PC-3 (cell line): Measurements from ENCODE around the gene SCN4B.

Source experiments
- EZH2 ChIP-seq: fragments of 300-600 bp; sonication (generic); IDR thresholded peaks from one replicate; pipeline ENCODE4 v1.6.1; 2017; ENCODE audit warnings: antibody characterized with exemption, mild to moderate bottlenecking, low read length; ENCODE audit not compliant: unreplicated experiment
- EZH2phosphoT487 ChIP-seq: fragments of 300-600 bp; sonication (generic); IDR thresholded peaks from 2 replicates; pipeline ENCODE4 v1.6.1; 2018; ENCODE audit warnings: mild to moderate bottlenecking, antibody characterized with exemption, low read length, borderline replicate concordance
- TF ChIP-seq, protein P1 (sequence below): fragments of 300-600 bp; sonication (generic); conservative IDR thresholded peaks from 2 replicates; pipeline ENCODE4 v1.5.1; 2017; ENCODE audit warnings: antibody characterized with exemption, low read depth, mild to moderate bottlenecking, low read length

DNA sequence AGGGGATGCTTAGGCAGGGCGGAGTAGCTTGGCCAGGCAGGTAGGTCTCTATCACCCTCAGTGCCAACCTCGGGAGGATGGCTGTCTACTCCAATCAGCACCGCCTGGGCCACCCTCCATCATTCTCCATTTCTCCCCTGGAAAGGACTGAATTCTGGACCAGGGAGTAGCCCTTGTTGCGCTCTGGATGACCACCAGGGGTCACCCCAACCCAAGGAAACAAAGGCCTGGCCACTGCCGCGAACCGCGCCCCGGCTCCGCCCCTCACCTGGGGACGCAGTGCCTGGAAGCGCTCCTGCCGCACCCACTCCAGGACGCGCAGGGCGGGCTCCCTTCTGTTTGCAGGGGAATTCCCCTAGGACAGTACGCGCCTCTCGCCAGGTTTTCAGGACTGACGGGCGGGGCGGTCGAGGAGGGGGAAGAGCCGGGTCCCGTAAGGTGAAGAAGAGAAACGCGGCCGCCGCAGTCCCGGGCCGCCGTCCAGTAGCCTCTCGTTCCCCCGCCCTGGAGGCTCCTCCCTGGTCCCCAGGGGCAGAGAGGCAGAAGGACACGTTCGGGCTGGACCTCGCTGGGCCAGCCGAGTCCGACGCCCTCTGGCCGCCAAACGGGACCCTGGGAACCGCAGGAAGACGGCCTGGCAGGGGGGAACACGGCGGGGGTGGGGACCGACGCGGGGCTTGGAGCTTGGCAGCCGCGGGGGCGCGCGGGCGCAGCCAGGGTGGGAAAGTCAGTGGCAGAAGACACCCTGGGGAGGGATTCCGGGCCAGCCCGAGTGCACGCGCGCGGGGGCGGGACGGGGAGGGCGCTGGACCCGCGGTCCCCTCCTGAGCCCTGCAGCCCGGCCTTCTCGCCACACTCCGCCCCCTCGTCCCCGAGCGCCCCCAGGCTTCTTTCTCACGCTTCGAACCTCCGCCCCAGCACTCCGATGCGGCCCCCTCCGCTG lies 7.1 kb downstream of the SCN4B start:
- TF ChIP-seq, protein P1, sequence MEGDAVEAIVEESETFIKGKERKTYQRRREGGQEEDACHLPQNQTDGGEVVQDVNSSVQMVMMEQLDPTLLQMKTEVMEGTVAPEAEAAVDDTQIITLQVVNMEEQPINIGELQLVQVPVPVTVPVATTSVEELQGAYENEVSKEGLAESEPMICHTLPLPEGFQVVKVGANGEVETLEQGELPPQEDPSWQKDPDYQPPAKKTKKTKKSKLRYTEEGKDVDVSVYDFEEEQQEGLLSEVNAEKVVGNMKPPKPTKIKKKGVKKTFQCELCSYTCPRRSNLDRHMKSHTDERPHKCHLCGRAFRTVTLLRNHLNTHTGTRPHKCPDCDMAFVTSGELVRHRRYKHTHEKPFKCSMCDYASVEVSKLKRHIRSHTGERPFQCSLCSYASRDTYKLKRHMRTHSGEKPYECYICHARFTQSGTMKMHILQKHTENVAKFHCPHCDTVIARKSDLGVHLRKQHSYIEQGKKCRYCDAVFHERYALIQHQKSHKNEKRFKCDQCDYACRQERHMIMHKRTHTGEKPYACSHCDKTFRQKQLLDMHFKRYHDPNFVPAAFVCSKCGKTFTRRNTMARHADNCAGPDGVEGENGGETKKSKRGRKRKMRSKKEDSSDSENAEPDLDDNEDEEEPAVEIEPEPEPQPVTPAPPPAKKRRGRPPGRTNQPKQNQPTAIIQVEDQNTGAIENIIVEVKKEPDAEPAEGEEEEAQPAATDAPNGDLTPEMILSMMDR: peak; percentile 96
- TF ChIP-seq EZH2phosphoT487 (no peak), EZH2 (no peak)
